Measurements from ENCODE around the gene SYNPR. TPM values are rescaled to one million over a fixed set of nuclear protein-coding genes. Genes with fewer than 3 reads are reported as not detected.
"Not testable (repeated sequence)": the region's sequence is repeated elsewhere in the genome, so short reads cannot be mapped to it uniquely, and the experiment has no call there.

Gene SYNPR
- not detected for polyA plus RNA-seq

DNA sequence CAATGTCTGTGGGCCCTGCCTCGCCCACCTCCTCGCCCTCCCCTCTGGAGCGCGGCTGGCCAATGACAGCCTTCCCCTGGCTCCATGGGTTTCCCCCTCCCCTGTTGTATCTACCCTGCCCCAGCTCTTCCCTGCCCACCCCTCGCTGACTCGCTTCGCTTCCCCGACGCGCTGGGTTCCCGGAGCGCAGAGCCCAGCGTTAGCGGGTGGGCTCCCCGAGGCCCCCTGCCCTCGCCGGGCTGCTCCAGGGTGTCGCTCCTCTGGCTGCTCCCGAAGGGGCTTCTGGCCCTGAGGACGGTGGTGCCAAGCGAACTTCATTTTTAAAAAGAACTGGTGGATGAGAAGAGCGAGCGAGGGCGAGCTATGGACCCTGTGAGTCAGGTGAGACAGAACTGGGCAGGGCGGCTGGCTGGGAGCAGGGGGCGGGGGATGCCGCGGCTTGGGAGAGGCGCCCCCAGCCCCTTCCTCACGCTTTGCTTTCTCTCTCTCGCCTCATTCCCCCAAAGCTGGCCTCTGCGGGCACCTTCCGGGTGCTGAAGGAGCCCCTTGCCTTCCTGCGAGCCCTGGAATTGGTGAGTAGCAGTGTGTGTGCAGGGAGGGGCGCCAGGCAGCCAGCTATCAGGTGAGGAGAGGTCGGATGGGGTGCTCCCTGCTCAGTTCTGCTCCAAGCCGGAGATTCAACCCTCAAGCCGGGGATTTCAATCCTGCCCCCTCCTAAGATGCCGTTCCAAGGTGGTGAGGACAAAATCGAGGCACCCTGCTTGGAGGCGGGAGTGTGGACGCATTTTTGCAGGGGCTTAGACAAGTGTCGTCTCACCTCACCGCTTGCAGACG is at the start of gene SYNPR:
Gene SYNPR, plus strand, starts transcription at position 138 of the 834 bp plus-strand sequence.
- 1 to 4% (median 3%) methylated on average over 43 to 45 of the region's 45 CpGs for WGBS, 3 donors
- no peak within 1 kb of the TSS for H3K27ac ChIP-seq (ENCODE audit: low read depth, low read length)

DNA sequence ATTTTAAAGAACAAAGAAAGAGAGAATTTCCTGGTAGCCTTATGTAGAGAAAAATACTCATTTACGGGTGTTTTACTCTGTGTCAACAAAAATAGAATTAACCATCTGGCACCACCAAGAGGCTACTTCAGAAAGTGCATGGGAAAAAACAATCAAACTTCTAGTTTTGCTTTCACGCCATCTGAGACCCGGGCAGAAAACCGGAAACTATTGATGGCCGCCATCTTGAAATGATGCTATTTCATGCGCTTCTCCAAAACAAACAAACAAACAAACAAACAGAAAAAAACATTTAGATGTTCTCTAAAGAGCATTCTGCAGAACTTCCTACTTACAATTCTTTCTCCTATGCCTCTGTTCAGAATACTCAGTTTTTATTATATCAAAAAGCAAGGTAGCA is 49.4 kb upstream of the SYNPR start:
- no peak overlapping the region for H3K27ac ChIP-seq (ENCODE audit: low read depth, low read length)
- 7 to 19% (median 13%) methylated on average over 6 of the region's 6 CpGs for WGBS, 3 donors

DNA sequence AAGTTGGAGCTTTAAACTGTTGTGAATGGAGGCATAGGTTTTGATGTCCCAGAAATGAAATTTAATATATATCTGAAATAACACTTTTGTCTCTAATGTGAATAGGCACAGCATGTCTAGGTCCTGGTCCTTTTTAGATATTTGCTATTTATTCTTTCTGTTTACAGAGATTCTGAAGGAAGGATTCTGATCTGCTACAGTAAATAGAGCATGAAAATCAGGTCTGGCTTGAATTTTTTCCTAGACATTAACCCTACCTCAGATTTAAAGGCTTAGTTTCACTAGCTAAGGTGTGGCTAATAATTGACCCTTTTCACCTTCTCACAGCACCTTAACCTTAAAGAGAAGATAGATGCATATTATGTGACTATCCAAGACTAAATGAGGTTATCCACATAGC is 48.0 kb upstream of the SYNPR start:
- no peak overlapping the region for H3K27ac ChIP-seq (ENCODE audit: low read depth, low read length)

GRCh38 chr3:63231643-63232042 is 46.5 kb upstream of the SYNPR start:
- WGBS, 3 donors = 68 to 77% (median 71%) methylated on average over 2 of the region's 2 CpGs
- no peak overlapping the region for H3K27ac ChIP-seq (ENCODE audit: low read depth, low read length)

DNA sequence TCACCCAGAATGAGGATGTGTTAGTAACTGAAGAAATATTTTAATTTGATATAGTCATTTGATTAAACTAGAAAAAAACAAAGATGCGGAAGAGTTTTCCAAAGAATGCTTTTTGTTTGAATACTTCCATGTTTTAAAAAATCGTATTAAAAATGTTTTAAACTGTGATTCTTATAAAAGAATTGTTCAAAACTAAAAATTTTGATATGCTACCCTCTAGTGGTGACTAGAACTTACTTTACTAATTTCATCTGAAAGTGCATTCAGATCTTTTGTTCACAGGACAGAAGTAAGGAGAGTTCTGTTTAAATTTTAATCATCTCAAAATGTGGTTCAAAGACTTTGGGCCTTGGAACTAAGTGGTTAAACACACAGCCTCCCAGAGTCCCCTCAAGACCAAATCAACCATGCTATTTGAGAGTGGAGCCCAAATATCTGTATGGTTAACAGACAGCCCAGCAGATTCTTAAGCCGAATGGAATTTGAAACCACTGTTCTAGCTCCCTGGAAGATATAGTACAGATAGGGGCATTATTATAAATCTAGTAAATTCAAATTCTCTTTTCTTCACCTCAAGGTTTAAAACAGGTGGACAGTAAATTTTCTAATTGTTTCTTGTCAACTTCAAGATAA is 45.2 kb upstream of the SYNPR start:
- H3K27ac ChIP-seq (ENCODE audit: low read depth, low read length) = no peak overlapping the region
- 65 to 71% (median 68%) methylated on average over 3 of the region's 3 CpGs for WGBS, 3 donors

GRCh38 chr3:63240381-63240902 is 37.7 kb upstream of the SYNPR start:
- no peak overlapping the region for H3K27ac ChIP-seq (ENCODE audit: low read depth, low read length)
- WGBS, 3 donors = 51 to 70% (median 56%) methylated on average over 5 of the region's 5 CpGs

DNA sequence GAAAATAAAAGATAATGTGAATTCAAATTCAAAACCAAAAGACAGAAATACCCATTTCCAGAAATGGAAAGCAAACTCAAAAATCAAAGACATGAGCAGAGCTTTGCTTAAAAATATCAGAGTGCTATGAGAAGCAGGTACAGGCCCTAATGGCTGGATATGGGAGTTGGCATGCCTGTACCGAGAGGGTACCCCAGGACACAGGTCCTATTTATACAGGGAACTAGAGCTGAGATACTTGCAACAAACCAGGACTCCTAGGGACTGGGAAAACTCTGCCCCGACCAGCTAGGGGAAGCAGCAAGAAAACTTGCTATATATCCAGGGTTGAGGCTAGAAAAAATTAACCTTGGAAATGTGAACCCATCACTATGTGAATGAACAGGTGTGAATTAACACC is 36.0 kb upstream of the SYNPR start:
- 65 to 81% (median 81%) methylated on average over 2 of the region's 2 CpGs for WGBS, 3 donors

DNA sequence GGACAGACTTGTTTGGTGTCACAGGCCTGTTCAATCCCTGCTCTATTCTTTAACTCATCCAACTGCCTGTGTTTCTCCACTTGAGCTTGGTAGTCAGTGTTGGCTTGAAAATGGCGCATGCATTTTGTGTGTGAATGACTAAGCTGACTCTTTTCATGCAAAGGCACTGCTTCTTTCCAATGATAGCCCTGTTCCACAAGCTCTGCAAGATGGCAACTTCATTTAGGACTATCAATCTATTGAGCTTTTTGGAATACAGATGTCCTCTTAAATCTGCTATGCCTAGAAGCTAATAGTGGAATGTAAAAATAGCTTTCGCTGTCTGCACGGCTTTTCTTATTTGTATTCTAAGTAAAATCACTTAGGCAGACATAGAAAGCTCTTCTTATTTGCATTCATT is 33.6 kb upstream of the SYNPR start:
- WGBS, 3 donors = 94 to 95% (median 94%) methylated on average over 3 of the region's 3 CpGs
- H3K27ac ChIP-seq (ENCODE audit: low read depth, low read length) = no peak overlapping the region

More for the DNA sequence above, 36.0 kb upstream of the SYNPR start:
- H3K27ac ChIP-seq (ENCODE audit: low read depth, low read length) = no peak overlapping the region

GRCh38 chr3:63245726-63246241 is 32.3 kb upstream of the SYNPR start:
- no peak overlapping the region for H3K27ac ChIP-seq (ENCODE audit: low read depth, low read length)
- WGBS, 3 donors = 32 to 35% (median 34%) methylated on average over 1 of the region's 1 CpG

DNA sequence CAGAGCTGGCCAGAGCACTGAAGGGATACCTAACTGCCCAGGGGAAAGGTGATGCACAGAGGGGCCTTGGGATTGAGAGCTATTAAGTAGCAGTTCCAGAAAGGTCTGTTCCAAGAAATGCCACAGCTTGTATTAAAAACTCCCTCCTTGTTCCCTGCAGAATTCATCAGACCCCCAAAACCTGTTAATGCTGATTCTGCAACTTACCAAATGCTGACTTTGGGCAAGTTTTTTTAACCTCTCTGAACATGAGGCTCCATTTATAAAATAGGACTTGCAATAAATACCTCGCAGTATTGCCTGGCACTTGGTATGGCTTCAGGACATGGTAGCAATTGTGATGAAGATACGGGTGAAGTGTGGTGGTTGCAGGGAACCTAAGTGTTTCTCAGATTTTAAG is 30.1 kb upstream of the SYNPR start:
- H3K27ac ChIP-seq (ENCODE audit: low read depth, low read length) = no peak overlapping the region
- 46 to 91% (median 48%) methylated on average over 2 of the region's 2 CpGs for WGBS, 3 donors

GRCh38 chr3:63251499-63251898 is 26.6 kb upstream of the SYNPR start:
- 48 to 59% (median 55%) methylated on average over 7 of the region's 7 CpGs for WGBS, 3 donors
- H3K27ac ChIP-seq (ENCODE audit: low read depth, low read length) = no peak overlapping the region

GRCh38 chr3:63255819-63256218 is 22.3 kb upstream of the SYNPR start:
- H3K27ac ChIP-seq (ENCODE audit: low read depth, low read length) = not testable (repeated sequence)
- 65 to 83% (median 81%) methylated on average over 9 of the region's 9 CpGs for whole genome bisulfite sequencing, 3 donors

DNA sequence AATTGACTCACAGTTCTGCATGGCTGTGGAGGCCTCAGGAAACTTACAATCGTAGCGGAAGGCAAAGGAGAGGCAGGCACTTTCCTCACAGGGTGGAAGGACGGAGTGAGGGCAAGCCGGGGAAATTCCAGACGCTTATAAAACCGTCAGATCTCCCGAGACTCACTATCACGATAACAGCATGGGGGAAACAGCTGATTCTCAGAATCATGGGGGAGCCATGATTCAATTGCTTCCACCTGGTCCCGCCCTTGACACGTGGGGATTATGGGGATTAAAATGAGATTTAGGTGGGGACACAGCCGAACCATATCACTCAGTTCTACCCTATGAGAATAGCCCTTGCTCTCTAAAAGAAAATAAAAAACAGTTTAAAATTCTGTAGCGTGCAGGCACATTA is 13.4 kb upstream of the SYNPR start:
- whole genome bisulfite sequencing, 3 donors = 56 to 73% (median 66%) methylated on average over 12 of the region's 12 CpGs
- H3K27ac ChIP-seq (ENCODE audit: low read depth, low read length) = no peak overlapping the region

GRCh38 chr3:63274359-63274758 is 3.7 kb upstream of the SYNPR start:
- no peak overlapping the region for H3K27ac ChIP-seq (ENCODE audit: low read depth, low read length)
- WGBS, 3 donors = 92 to 97% (median 94%) methylated on average over 1 of the region's 1 CpG

DNA sequence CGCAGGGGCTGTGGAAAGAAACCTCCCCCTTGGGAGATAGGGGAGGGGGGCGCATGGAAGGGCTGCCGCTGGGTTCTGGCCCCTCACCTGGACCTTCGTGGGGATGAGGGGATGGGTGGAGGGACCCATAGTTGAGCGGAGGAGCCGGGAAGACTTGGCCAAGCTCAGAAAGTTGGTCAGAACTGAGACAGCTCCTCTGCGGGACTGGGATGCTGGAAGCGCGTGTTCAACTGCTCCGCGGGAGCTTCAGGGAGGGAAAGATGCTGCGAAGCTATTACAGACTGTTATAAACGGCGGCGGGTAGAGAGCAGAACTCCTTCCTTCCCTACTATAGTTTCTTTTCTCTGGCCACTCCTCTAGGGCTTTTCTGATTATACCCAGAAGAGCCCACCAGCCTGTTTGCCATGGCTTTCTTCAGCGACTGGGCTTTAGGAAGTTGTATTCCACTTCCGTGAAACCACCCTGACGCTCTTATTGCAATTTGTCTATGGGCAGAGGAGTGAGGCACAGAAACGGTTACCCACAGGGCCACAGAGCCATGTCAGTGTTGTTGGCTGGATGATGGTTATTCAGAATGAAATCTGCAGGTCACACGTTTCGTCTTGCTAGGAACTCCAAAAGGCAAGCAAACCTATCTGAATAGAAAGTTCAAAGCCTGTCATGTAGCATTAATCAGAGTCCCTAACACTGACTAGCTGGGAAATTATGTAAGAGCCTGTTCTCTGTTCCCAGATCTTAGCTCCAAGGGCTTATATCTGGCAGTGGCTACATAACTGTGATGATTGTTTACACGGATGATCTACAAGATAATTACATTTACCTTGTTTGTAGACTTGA is 1.1 kb downstream of the SYNPR start:
- no peak overlapping the region for H3K27ac ChIP-seq (ENCODE audit: low read depth, low read length)
- 2 to 5% (median 4%) methylated on average over 22 of the region's 22 CpGs for WGBS, 3 donors

- WGBS, 3 donors = 84 to 88% (median 87%) methylated on average over 2 of the region's 2 CpGs
- no peak overlapping the region for H3K27ac ChIP-seq (ENCODE audit: low read depth, low read length)
Observed at GRCh38 chr3:63287610-63288009, 9.5 kb downstream of the SYNPR start.

GRCh38 chr3:63290686-63291085 is 12.6 kb downstream of the SYNPR start:
- 62 to 79% (median 71%) methylated on average over 2 of the region's 2 CpGs for WGBS, 3 donors
- no peak overlapping the region for H3K27ac ChIP-seq (ENCODE audit: low read depth, low read length)

GRCh38 chr3:63294332-63294731 is 16.2 kb downstream of the SYNPR start:
- no peak overlapping the region for H3K27ac ChIP-seq (ENCODE audit: low read depth, low read length)
- WGBS, 3 donors = 73 to 85% (median 82%) methylated on average over 4 of the region's 4 CpGs

DNA sequence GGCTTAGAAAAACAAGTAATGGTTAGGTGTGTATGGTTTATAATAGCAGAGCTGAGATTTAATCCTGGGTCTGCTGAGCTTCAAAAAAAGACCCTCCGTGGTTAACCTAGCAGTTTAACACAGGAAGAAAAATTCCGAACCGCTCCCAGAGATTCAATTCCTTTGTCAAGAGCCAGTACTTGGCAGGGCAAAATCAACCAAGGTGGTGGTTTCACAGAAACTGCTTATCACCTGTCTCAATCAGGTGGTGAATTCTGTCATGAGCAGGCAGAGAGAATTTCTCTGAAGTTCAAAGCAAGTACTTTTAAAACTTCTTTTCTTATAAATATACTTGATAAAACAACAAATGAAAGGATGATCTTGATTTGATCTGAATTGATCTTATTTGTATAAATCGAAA is 17.2 kb downstream of the SYNPR start:
- WGBS, 3 donors = 27 to 74% (median 70%) methylated on average over 4 of the region's 4 CpGs
- H3K27ac ChIP-seq (ENCODE audit: low read depth, low read length) = no peak overlapping the region
